Measurements from ENCODE around the gene SLC22A1. TPM values are rescaled to one million over a fixed set of nuclear protein-coding genes. Genes with fewer than 3 reads are reported as not detected.

SLC22A1 gene
- total RNA-seq, 1 donor from 2014 or later = under 0.01 TPM

DNA sequence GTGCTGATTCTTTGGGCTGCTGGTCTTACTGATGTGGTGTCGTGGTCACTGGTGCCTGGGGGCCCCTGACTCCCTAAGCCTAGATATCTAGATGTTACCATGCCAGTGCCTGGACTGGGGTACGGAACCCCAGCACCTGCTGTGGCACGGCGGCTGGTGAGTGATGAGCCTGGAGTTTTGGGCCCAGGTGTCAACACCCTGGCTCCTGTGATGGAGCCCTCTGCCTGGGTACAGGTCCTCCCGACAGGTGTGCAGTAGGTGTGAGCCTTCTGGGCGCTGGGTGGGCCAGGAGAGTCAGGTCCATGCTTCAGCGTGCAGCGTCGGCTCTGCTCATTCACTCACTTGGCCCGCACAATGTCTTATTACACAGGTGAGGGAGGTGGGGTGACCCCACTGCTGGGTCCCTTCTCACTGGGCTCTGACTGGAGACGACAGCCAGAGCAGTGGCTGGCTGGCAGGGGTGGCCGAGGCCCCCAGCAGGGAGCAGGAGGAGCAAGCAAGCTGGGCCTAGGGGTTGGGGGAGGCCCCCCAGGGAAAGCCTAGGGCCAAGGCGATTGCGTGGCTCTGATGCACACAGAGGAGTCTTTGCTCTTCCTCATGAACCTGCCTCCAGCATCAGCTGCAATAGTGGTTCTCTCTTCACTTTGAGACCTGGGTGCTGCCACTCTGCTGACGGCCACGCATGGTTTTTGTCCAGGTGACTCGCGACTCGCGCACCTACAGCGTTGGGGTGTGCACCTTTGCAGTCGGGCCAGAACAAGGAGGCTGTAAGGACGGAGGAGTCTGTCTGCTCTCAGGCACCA is 42.5 kb upstream of the SLC22A1 start:
- Histone ChIP-seq H3K36me3 (ENCODE audit: control insufficient read depth, insufficient read depth, low read length) (peaks cover 42% of the 10 kb centered on the region), H3K27me3 (ENCODE audit: control insufficient read depth, insufficient read depth, low read length) (no peaks in the 10 kb centered on the region), H3K4me3 (ENCODE audit: low read depth, low read length) (no peak overlapping the region)
- no peak for FAIRE-seq
- TF ChIP-seq, protein P1, sequence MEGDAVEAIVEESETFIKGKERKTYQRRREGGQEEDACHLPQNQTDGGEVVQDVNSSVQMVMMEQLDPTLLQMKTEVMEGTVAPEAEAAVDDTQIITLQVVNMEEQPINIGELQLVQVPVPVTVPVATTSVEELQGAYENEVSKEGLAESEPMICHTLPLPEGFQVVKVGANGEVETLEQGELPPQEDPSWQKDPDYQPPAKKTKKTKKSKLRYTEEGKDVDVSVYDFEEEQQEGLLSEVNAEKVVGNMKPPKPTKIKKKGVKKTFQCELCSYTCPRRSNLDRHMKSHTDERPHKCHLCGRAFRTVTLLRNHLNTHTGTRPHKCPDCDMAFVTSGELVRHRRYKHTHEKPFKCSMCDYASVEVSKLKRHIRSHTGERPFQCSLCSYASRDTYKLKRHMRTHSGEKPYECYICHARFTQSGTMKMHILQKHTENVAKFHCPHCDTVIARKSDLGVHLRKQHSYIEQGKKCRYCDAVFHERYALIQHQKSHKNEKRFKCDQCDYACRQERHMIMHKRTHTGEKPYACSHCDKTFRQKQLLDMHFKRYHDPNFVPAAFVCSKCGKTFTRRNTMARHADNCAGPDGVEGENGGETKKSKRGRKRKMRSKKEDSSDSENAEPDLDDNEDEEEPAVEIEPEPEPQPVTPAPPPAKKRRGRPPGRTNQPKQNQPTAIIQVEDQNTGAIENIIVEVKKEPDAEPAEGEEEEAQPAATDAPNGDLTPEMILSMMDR (IDR thresholded peaks at IDR 0.05; ENCODE audit: insufficient read depth, low read length, severe bottlenecking) = no peak
- DNase-seq (ENCODE audit: low read depth) = no peak

DNA sequence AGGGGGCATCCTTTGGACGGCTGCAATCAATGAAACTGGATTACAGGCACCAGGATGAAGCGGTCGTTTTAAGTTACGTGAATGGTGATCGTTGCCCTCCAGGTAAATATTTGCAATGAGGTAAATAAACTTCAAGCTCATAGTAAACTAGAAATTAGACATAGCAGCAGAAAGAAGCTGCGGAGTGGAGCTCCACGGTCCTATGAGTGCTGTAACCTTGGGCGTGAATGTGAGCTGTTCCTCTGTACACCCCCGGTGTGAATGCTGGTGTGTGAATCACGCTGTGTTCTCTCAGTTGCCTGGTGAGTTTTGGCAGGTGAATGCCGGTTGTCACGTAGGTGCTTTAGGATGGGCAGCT is 42.0 kb upstream of the SLC22A1 start:
- Histone ChIP-seq H3K36me3 (ENCODE audit: control insufficient read depth, insufficient read depth, low read length) (peaks cover 43% of the 10 kb centered on the region), H3K4me3 (ENCODE audit: low read depth, low read length) (no peak overlapping the region), H3K27me3 (ENCODE audit: control insufficient read depth, insufficient read depth, low read length) (no peaks in the 10 kb centered on the region)
- TF ChIP-seq, protein P1 (IDR thresholded peaks at IDR 0.05; ENCODE audit: insufficient read depth, low read length, severe bottlenecking) = no peak
- FAIRE-seq (peak; percentile 28), DNase-seq (ENCODE audit: low read depth) (no peak)

DNA sequence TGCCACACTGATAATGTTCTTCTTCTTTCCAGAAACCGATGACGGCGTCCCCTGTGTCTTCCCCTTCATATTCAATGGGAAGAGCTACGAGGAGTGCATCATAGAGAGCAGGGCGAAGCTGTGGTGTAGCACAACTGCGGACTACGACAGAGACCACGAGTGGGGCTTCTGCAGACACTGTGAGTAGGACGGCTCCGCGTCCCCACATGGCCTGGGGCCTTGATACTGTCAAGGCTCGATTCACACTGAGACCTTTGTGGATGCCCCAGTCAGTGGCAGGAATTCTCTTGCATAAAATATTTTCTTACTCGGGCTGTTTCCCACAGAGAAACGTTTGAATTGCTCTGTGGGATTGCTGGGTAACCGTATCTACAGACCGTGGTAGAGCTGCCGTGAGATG is 41.5 kb upstream of the SLC22A1 start:
- no peak for DNase-seq (ENCODE audit: low read depth)
- H3K4me3 ChIP-seq (ENCODE audit: low read depth, low read length) = no peak overlapping the region
- no peaks in the 10 kb centered on the region for H3K27me3 ChIP-seq (ENCODE audit: control insufficient read depth, insufficient read depth, low read length)
- no peak for FAIRE-seq
- peaks cover 42% of the 10 kb centered on the region for H3K36me3 ChIP-seq (ENCODE audit: control insufficient read depth, insufficient read depth, low read length)
- TF ChIP-seq, protein P1 (IDR thresholded peaks at IDR 0.05; ENCODE audit: insufficient read depth, low read length, severe bottlenecking) = no peak

DNA sequence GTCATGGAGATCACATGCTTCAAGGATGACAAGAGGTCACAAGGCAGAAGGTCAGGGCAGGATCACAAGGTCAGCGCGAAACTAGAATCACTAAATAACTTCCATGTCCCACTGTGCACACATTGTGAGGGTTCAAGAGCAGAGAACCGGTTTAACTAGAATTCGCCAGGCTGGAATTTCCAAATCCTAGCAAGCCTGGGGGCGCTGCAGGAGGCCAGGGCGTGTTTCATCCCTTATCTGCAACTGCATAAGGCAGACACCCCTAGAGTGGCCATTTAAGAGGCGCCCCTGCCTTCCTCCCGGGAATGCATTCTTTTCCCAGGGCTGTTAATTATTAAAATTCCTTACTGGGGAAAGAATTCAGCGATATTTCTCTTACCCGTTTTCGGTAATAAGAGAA is 40.2 kb upstream of the SLC22A1 start:
- DNase-seq (ENCODE audit: low read depth) (no peak), FAIRE-seq (no peak)
- TF ChIP-seq, protein P1 (IDR thresholded peaks at IDR 0.05; ENCODE audit: insufficient read depth, low read length, severe bottlenecking) = no peak
- Histone ChIP-seq H3K36me3 (ENCODE audit: control insufficient read depth, insufficient read depth, low read length) (peaks cover 44% of the 10 kb centered on the region), H3K27me3 (ENCODE audit: control insufficient read depth, insufficient read depth, low read length) (no peaks in the 10 kb centered on the region), H3K4me3 (ENCODE audit: low read depth, low read length) (no peak overlapping the region)

DNA sequence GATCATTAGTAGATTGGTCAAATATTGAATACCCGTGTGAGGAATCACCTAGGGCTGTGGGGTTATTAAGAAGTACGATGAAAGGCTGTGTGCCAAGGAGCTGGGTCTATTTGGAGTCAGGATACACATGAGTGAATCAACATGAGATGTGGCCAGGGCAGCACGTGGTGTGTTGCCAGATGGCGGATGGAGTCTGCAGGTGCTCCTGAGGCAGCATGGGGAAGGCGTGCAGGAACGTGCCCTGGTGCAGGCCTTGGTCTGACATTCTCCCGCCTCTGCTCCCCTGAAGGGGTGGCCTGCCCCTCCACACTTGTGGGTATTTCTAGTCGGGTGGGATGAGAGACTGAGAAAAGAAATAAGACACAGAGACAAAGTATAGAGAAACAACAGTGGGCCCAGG is 39.0 kb upstream of the SLC22A1 start:
- Histone ChIP-seq H3K36me3 (ENCODE audit: control insufficient read depth, insufficient read depth, low read length) (peaks cover 47% of the 10 kb centered on the region), H3K27me3 (ENCODE audit: control insufficient read depth, insufficient read depth, low read length) (no peaks in the 10 kb centered on the region), H3K4me3 (ENCODE audit: low read depth, low read length) (no peak overlapping the region)
- FAIRE-seq (no peak), DNase-seq (ENCODE audit: low read depth) (peak; percentile 62)
- TF ChIP-seq, protein P1 (IDR thresholded peaks at IDR 0.05; ENCODE audit: insufficient read depth, low read length, severe bottlenecking) = no peak

Data from bronchial epithelial cell (primary cell).